Measurements from ENCODE around the gene PA2G4.
A peak's percentile ranks its signal among the peaks of the same experiment; 100 is the strongest.

PA2G4 gene

DNA sequence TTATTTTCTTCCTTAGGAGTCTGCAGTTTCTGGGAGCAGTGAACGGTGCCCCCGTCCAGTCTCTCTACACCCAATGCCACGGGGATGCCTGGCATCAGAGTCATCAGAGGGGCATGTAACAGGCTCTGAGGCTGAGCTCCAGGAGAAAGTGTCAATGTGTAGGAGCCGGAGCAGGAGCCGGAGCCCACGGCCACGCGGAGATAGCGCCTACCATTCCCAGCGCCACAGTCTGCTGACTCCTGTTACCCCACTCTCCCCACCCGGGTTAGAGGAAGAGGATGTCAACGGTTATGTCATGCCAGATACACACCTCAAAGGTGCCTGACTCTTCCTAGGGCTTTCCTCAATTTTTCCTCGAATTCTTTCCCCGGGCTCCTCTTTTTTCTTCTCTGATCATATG, 3.3 kb upstream of the PA2G4 start:
- DNase-seq, result no peak

DNA sequence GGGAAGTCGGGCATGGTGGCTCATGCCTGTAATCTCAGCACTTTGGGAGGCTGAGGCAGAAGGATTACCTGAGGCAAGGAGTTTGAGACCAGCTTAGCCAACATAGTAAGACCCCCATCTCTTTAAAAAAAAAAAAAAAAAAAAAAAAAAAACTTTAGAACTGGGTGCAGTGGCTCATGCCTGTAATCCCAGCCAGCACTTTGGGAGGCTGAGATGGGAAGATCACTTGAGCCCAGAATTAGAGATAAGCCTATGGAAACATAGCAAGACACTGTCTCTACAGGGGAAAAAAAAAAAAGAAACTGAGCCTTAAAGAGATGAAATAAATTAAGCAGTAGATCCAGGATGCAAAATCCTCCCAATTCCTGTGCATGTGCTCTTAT, 1.7 kb upstream of the PA2G4 start:
- DNase-seq, result no peak

DNA sequence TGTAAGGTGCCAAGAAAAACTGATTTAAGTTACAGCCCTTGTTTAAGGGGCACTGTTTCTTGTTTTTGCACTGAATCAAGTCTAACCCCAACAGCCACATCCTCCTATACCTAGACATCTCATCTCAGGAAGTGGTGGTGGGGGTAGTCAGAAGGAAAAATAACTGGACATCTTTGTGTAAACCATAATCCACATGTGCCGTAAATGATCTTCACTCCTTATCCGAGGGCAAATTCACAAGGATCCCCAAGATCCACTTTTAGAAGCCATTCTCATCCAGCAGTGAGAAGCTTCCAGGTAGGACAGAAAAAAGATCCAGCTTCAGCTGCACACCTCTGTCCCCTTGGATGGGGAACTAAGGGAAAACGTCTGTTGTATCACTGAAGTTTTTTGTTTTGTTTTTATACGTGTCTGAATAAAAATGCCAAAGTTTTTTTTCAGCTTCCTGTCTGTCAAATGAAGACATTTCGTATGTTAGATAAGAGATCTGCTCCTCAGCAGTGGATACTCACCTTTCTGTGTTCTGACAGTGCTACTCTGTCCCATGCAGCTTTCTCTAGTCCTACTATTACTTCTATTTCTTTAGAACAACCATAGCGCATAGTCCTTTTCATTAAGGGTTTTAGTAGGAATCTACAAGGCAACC, 1.2 kb upstream of the PA2G4 start:
- DNase-seq, result no peak

DNA sequence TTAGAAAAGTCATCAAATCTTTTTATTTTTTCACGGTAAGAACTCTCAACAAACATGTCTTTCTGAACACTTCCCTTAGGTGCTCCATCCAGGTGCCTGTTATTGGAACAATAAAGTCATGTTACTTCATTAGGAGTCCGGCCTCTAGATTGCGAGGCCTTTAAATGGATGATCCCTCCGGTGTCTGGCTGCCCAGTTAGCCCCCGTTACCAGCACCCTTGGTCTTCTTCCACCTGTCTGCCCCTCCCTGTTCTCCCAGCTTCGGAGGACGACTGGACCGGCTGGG, 593 bp upstream of the PA2G4 start:
- no peak for DNase-seq

DNA sequence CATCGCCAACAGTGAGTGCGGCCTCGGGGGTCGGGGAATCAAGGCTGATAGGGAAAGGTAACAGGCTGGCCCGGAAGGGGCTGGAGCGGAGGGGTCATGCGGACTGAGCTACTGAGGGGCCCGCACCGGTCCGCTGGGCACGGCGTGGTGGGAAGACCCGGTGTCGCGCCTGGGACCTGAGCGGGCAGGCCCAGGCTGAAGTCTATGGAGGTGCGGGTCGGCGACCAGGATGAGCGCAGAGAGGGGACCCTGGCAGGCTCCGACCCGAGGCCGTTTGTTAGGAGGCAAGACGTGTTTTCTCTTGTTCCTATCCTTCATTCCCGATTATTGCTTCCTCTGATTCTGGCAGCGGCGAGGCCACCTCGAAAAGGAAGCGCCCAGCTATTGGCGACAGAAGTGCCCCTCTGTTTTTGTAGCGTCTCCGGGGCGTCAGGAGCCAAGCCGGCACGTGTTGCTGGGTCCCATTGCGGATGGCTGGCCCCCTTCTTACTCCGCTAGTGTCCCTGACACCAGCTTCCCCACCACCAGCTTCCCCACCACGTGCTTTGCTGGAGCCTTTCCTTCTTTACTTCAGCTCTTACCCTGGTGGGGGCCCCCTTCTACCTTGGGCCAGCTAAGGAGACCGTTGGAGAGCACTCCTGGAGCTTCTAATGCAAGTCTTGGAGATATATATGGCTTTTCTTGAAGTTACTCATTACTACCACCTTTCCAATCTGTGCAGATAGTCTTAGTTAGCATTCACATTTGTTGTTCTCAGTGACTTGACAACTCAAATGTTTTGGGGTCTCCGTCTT, 653 bp downstream of the PA2G4 start:
- DNase-seq, result peak in 1 of 2 experiments; percentile 28

DNA sequence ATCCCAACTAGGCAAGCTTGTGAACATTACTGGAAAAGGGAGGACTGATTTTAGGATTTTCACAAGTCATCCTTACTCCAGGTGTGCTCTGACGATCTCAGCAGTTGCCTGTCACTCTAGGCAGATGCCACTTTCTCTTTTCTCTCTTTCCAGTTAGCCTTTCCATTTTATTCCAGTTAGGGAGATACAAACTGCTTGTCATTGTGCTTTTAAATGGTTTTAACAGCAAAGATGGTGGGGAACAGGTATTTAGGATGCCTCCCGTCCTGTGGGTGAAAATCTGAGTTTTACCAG, 1.2 kb downstream of the PA2G4 start:
- DNase-seq, result no peak

DNA sequence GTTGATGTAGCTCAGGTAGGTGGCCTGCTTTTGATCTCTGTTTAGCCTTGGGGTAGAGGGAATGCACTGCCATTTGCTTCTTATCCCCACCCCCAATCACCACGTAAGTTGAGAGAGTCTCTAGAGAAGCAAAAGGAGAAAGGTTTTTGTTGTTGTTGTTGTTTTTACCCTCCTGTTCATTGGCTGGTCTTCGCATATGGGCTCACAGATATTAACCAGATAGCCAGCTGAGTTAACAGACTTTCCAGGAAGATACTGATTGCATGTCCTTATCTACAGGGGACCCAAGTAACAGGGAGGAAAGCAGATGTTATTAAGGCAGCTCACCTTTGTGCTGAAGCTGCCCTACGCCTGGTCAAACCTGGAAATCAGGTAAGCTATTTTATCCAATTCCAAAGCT, 2.9 kb downstream of the PA2G4 start:
- no peak for DNase-seq

DNA sequence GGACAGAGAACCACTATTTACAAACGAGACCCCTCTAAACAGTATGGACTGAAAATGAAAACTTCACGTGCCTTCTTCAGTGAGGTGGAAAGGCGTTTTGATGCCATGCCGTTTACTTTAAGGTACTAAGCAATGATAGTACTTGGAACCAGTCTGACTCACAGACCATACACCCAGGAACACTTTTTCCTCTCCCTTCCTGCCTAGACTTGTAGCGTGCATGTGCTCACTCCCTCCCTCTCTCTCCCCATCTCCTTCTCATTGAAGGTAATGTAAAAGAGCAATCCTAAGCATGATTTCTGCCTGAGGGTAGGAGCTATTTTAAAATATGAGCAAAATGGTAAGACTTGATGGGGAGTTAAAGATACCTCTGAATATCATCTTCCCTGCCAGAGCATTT, 6.2 kb downstream of the PA2G4 start:
- no peak for DNase-seq

DNA sequence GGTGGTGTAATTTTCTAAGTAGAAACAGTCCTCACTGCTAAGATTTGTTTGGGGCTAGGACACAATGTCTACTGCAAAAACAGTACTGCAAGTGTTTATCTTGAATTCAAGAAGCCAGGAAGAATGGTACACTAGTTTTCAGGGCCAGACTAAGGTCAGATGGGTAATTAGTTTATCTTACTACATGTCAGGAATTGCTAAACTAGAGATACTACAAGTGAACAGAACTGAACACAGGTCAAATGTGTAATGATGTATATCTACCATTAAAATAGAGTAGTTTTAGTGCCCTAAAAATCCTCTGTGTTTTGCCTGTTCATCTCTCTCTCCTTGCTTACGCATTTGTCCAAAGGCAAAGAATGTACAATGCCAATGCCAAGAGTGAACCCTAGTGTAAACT, 9.7 kb downstream of the PA2G4 start:
- DNase-seq, result no peak

DNA sequence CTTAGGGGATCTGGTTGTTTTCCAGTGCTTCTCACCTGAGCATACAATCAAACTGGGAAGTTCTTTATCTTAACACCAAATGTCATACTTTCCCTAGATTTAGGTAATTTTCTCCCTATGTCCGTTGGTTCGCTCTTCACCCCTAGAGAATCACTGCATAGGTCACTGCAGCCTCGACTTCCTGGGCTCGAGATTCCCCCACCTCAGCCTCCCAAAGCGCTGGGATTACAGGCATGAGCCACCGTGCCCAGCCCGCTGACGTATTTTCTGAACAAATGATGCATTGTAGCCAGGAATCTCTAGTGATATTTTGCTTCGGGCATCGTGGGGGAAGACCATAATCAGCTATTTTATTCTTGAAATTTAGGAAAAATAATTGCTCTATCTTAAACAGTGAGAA, 11.0 kb downstream of the PA2G4 start:
- no peak for DNase-seq

DNA sequence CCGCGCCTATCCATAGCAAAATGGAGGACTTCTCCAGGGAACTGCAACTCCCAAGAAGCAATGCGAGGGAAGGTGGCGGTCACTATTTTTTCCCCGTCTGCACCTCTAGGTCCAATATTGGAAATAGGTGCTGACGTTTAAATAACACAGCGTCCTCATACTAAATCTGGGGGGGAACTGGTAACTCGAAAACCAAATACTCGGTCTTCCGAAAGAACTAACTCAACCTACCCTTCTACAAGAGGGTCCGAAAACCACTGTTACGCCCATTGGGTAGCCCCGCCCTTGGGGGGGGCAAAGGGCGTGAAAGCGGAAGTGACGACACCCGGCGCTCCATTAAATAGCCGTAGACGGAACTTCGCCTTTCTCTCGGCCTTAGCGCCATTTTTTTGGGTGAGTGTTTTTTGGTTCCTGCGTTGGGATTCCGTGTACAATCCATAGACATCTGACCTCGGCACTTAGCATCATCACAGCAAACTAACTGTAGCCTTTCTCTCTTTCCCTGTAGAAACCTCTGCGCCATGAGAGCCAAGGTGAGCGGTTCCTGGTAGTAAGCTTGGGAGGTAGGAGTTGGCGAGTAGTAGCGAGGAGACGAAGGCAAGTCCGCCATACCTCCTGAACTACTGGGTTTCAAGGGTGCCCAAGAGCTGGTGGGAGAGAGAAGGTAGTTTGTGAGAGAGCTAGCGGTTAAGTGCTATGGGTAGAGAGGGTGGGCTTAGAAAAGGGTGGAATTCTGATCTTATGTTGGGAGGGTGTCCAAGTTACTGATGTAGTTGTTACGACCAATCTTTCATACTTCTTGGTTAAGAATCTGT, 12.1 kb downstream of the PA2G4 start, which contains the start of gene RPL41:
RPL41 (plus strand) TSS at position 367 of the 815 bp plus-strand sequence.
- DNase-seq, result peak; percentile 80 to 96

DNA sequence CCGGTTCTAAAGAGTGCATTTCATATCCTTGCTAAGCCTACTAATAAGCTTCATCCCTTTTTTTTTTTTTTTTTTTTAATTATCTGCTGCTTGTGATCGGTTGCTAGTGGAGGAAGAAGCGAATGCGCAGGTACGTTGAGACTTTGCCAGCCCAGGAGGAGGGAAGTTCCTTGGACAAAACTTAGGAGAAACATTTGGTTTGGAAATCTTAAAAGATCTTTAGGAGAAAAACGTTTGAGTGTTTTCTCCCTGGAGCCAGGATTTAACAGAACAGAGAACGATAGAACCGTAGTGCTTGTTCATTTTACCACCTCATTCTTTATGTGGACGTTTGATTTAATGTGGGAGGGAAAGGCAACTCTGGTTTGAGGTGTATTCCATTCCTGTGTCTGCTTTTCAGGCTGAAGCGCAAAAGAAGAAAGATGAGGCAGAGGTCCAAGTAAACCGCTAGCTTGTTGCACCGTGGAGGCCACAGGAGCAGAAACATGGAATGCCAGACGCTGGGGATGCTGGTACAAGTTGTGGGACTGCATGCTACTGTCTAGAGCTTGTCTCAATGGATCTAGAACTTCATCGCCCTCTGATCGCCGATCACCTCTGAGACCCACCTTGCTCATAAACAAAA, 12.8 kb downstream of the PA2G4 start:
- peak in 1 of 2 experiments; percentile 28 for DNase-seq

DNA sequence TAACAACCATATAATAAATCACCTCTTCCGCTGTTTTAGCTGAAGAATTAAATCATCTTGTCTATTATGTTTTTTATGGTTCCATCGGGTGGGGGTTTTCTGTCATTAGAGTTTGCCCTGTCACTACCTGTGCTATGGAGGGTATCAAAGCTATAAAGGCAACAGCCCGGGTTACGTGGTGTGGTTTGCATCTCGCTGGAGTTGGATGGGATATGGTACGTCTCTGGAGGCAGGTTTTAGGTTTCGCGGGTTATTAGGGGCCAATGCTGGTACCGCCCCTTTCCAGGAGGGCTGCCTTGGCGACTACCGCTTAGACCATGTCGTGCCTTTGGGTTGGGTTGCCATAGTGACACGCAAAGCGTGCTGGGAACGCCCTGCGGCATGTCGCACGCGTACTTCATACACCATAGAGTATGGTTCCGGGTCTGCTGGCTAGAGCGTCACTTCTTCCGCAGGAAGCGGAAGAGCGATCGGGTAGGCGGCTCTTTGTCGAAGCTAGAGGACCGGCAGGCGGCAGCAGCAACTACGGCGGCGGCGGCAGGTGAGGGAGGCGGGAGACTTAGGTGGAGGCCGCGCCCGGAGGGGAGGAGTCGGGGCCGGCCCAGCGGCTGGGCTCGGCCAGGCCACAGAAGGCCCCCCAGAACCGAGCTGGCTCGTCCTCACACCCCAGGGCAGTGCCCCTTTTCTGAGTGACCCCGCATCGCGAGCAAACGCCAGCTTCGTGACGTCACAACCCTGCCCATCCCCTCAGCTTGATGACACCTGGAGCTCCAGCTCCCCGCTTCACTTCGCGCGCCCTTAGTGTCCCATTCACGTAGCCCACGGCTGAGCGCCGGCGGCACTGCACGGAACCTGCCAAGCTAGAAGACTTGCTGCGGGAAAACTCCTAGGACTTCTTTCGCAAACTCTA, 13.7 kb downstream of the PA2G4 start, which contains the start of gene ZC3H10:
ZC3H10 (plus strand) TSS at position 489 of the 910 bp plus-strand sequence. CDS start 2,297 bp downstream, outside the sequence.
- DNase-seq, result peak; percentile 98 to 99

DNA sequence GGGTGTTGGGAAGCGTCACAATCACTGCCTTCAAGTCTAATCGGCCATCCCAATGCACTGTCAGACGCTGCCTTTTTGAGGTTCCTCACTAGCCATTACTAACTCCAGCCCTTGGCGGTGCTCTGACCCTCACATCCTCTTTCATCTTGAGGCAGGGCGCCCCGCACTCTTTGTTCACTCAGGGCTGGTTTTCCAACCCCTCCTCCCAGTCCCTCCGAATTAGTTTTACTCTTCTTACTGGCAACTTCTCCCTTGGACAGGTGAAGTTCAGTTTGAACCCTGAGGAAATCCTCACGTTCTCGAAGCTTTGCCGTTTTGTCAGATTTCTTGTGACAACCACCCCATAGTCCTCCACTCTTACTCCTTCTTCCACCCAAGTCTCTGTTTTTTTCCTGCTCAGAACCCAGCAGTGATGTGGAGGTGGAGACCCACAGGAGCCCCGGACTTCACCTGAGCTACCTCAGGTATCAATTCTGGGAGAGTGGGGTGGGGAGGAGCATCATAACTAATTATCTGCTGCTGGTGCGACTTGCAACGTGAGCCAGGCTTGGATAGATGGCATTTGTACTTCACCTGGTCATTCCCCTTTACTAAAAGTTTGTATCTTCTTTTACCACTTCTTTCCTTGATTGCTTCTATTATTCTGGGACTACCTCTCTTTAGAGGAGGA, 14.5 kb downstream of the PA2G4 start:
- no peak for DNase-seq

DNA sequence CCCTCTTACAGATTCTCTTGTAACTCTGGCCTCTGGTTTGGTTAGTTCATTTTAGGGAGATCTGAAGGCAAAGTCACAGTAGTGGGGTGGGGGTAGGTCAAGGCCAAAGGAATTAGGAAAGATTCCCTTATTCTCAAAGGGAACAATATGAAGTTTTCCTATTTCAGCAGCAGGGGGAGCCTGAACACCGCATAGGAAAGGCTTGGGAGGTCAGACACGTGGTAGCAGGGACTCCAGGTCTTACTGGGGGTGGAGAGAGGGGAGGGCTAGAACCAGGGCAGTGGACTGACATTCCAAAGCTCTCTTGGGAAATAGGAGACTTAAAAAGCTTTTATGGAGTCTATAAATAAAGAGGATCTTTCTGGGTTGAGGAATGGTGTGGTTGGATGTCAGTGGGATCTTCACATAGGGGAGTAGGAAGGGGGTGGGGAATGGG, 15.0 kb downstream of the PA2G4 start:
- peak; percentile 70 to 88 for DNase-seq

DNA sequence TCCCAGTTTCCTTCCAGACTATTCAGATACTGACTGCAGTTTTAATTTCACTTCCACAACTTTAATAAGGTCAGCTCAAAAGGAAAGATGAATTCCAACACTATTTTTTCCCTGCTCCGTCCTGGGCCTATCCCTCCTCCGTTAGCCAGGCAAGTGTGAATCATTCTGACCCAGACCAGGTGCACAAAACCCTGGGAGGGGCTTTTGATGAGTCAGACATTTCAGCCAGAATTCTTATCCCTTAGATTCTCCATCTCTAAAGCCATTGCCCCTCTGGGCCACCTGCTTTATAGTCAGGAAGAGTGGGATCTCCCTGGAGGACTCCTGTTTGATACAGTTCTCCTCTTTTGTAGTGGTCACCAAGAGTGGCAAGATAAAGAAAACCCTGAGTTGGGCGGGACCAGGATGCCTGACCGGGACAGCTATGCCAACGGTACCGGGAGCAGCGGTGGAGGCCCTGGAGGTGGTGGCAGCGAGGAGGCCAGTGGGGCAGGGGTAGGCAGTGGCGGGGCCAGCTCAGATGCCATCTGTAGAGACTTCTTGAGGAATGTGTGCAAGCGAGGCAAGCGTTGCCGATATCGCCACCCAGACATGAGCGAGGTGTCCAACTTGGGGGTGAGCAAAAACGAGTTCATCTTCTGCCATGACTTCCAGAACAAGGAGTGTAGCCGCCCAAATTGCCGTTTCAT, 15.9 kb downstream of the PA2G4 start:
- DNase-seq, result no peak

DNA sequence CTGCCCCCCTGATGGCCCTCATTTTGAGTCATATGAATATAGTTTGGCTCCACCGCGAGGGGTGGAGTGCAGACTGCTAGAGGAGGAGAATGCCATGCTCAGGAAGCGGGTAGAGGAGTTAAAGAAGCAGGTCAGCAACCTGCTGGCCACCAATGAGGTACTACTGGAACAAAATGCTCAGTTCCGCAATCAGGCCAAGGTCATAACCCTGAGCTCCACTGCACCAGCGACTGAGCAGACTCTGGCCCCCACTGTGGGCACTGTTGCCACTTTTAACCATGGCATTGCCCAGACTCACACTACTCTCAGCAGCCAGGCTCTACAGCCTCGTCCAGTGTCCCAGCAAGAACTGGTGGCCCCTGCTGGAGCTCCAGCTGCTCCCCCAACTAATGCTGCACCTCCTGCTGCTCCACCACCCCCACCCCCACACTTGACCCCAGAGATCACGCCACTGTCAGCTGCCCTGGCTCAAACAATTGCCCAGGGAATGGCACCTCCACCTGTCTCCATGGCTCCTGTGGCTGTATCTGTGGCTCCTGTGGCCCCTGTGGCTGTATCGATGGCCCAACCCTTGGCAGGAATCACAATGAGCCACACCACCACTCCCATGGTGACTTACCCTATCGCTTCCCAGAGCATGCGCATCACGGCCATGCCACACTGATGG, 17.0 kb downstream of the PA2G4 start:
- DNase-seq, result no peak

DNA sequence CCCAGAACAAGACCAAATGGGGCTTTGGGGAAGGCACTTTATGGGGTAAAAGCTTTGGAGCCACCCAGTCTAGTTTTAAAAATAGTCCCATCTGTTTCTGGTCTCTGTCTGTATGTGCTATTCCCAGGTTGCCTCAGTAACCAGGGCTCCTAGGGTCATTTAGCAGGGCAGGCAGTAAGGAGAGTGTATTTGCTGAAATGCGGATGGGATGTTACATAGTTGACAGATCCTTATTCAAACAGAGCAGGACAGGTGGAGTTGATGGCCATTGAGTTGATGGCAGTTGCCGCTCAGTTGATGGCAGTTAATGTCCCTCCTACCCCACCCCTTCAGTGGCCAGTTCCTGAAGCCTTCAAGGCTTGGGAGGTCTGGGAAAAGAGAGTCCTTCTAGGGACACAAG, 18.3 kb downstream of the PA2G4 start:
- no peak for DNase-seq

DNA sequence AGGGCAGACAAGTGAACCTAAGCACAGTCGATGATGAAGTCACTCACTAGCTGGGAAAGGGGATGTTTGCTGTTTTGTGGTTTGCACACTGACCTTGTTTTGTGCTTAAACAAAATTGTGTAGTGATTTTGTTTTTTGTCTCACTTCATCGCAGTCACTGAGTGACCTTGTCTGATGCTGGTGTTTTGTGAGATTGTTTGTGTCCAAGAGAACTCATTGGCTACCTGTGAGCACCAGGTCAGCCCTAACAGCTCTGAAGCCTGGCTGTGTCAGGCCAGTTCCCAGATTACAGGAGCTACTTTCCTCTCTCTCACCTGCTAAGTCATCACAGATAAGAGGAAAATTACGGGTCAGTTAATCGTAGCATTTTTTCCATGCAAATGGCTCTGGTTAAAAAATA, 19.8 kb downstream of the PA2G4 start:
- DNase-seq, result no peak

DNA sequence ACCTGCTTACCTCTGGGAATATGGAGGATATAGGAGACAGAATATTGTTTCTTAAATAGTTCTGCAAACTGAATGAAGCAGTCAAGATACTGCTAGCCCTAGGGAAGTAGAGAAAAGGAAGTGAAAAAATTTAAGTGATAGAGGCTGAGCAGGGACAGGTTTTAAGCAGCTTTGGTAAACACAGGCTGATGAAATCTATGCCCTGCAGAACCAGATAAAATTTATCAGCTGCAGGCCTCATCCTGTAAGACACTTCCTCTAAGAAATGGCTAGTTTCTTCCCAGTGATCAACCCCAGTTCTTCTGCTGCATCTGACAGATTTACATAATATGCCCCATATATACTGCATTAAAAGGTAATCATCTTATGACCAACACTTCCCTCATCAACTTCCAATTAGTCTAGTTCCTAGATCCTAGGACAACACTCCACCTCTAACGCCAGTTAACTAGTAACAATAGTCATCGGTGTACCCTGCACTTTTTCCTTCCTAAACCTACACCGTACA, 22.4 kb downstream of the PA2G4 start:
- DNase-seq, result no peak

Measured in SW 1271 (cell line).